Body of pancreas (tissue), 4 donors: ENCODE measurements around the gene HBG2. TPM values are rescaled to one million over a fixed set of nuclear protein-coding genes. Genes with fewer than 3 reads are reported as not detected.

Source experiments
- ATAC-seq: fragments of 150-250 bp; one replicate; pipeline ENCODE4 v1.9.1; 2016
- DNase-seq, 4 donors: peaks; one replicate each; pipeline ENCODE4 v3.0.0-alpha.2; 2019
- H3K27ac ChIP-seq, 4 donors: fragments of 200-600 bp; sonication (generic); 1 replicate in 3 of 4; 2 replicates in 1 of 4; pipeline versions ENCODE4 v1.5.1 to v1.6.1; 2016 to 2019; ENCODE audit warnings: mild to moderate bottlenecking in 1 of 4, mixed read lengths in 1 of 4, moderate library complexity in 1 of 4
- H3K27me3 ChIP-seq, 2 donors: fragments of 200-600 bp; sonication (generic); one replicate each; pipeline ENCODE4 v1.6.0; 2016; ENCODE audit warnings: mild to moderate bottlenecking in 1 of 2
- H3K36me3 ChIP-seq, 2 donors: fragments of 200-600 bp; sonication (generic); replicated peaks in 1 of 2; 2 replicates each; pipeline ENCODE4 v1.5.1; 2016; ENCODE audit warnings: low read depth in 2 of 2; ENCODE audit not compliant: insufficient read depth in 1 of 2
- H3K4me1 ChIP-seq: fragments of 200-600 bp; sonication (generic); one replicate; pipeline ENCODE4 v1.6.0; 2016
- H3K4me3 ChIP-seq, 2 donors: fragments of 200-600 bp; sonication (generic); 1 replicate in 1 of 2; 2 replicates in 1 of 2; pipeline ENCODE4 v1.5.1; 2016 to 2019
- H3K9me3 ChIP-seq, 3 donors: fragments of 200-600 bp; sonication (generic); 1 replicate in 2 of 3; 2 replicates in 1 of 3; pipeline ENCODE4 v1.5.1; 2016
- POLR2A ChIP-seq, 3 donors: fragments of 450-650 bp; IDR thresholded peaks; one replicate each; pipeline ENCODE4 v1.6.1; 2016; ENCODE audit warnings: antibody characterized with exemption in 3 of 3, mild to moderate bottlenecking in 2 of 3
- WGBS, 2 donors: methylation state at CpG; one replicate each; pipeline ENCODE4 v1.1.5; 2017; 5-methylcytosine and 5-hydroxymethylcytosine counted together
- intact Hi-C: fragments of 100-400 bp; cut with DNase I; formaldehyde crosslinking; loops from one replicate; pipeline ENCODE4 v1.15.1; 2023
- total RNA-seq, 2 donors: library from RNA; depleted of rRNA; stranded (reverse); fragments of >200 nt; gene quantifications; one replicate each; pipeline ENCODE4 v1.1.0, GENCODE V29; 2016
- TF ChIP-seq, protein P1 (sequence below), 7 experiments: fragments of 450-650 bp in 4 of 7; fragments of 200-600 bp in 3 of 7; sonication (generic) in 3 of 7; IDR thresholded peaks; one replicate each; pipeline ENCODE4 v1.5.1; 2016 to 2019; ENCODE audit warnings: antibody characterized with exemption in 7 of 7

Gene HBG2
- total RNA-seq, 2 donors from 2014 or later: not detected

DNA sequence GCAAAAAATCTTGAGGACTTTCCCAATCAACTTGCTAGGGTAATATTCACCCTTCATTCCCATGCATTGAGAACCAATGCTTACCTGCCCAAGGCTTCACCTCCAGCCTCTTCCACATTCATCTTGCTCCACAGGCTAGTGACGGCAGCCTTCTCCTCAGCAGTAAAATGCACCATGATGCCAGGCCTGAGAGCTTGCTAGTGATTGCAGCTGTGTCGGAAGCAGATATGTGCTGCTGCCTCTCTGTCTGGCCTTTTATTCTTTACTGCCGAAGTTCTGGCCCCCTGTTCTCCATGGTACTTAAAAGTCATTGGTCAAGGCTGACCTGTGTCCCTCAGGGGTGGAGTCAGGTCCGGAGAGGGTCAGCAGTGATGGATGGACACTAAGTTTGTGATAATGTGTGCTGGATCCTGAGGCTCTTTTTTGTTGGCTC, 15.2 kb upstream of the HBG2 start, which contains the start of gene HBE1:
Gene HBE1, minus strand, starts transcription at position 231 of the 433 bp plus-strand sequence. Its CDS starts 55 bp downstream, at position 176.
- WGBS, 2 donors: 55 to 63% methylated on average over 4 of the region's 4 CpGs
- TF ChIP-seq, protein P1, sequence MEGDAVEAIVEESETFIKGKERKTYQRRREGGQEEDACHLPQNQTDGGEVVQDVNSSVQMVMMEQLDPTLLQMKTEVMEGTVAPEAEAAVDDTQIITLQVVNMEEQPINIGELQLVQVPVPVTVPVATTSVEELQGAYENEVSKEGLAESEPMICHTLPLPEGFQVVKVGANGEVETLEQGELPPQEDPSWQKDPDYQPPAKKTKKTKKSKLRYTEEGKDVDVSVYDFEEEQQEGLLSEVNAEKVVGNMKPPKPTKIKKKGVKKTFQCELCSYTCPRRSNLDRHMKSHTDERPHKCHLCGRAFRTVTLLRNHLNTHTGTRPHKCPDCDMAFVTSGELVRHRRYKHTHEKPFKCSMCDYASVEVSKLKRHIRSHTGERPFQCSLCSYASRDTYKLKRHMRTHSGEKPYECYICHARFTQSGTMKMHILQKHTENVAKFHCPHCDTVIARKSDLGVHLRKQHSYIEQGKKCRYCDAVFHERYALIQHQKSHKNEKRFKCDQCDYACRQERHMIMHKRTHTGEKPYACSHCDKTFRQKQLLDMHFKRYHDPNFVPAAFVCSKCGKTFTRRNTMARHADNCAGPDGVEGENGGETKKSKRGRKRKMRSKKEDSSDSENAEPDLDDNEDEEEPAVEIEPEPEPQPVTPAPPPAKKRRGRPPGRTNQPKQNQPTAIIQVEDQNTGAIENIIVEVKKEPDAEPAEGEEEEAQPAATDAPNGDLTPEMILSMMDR (IDR thresholded peaks at IDR 0.05): no peak
- no peak for TF ChIP-seq POLR2A (IDR thresholded peaks at IDR 0.05)
- Histone ChIP-seq H3K36me3 (no peaks in the 10 kb centered on the region), H3K27ac (no peak within 1 kb of the TSS), H3K9me3 (no peaks in the 10 kb centered on the region), H3K4me1 (no peaks in the 10 kb centered on the region), H3K4me3 (no peak within 1 kb of the TSS), H3K27me3 (no peaks in the 10 kb centered on the region)
- DNase-seq (no peak), ATAC-seq (no peak)
- intact Hi-C loops: no loop called here

DNA sequence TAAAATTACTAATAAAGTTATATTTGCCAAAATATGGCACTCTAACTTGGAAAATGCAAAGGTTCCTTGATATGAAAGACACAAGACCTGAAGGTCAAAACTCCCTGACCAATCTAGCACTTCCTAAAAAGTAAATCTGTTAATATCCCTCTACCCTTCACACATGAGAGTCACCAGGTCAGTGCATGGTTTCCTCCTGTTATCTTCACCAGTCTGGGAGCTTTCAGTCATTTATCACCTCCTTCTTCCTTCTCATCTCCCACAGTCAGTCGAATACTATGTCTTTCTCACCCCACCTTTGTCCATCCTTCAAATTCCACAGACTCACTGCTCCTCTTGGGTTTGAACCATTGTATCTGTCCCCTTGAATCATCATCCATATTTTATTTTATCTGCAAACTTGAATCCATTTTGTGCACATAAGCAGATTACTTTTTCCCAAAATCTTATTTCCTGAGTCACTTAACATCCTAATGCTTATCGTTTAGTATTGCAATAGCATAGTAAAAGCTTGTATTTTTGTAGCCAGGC, 12.5 kb upstream of the HBG2 start:
- no peak for DNase-seq
- Histone ChIP-seq H3K9me3 (no peaks in the 10 kb centered on the region), H3K4me1 (no peaks in the 10 kb centered on the region), H3K4me3 (no peak overlapping the region), H3K36me3 (no peaks in the 10 kb centered on the region), H3K27me3 (no peaks in the 10 kb centered on the region), H3K27ac (no peak overlapping the region)
- intact Hi-C loops: no loop called here
- ATAC-seq: no peak
- 64 to 72% methylated on average over 2 of the region's 2 CpGs for WGBS, 2 donors
- TF ChIP-seq, protein P1 (IDR thresholded peaks at IDR 0.05): no peak
- TF ChIP-seq POLR2A (IDR thresholded peaks at IDR 0.05): no peak

DNA sequence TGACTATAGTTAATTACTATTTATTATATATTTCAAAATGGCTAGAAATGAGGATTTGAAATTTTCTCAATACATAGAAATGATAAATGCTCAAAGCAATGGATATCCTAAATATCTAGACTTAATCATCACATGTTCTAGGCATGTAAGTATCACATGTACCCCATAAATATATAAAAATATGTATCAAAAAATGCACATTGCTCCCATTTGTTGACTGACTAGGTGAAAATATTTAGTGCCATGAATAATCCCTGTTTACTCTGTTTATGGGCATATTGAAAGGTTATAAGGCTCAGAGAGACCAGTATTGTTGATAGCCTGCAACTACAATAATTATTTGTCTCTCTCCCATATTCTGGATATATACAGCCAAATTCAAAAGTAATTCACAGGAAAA, 12.0 kb upstream of the HBG2 start:
- ATAC-seq (no peak), DNase-seq (no peak)
- Histone ChIP-seq H3K27me3 (no peaks in the 10 kb centered on the region), H3K27ac (no peak overlapping the region), H3K4me1 (no peaks in the 10 kb centered on the region), H3K36me3 (no peaks in the 10 kb centered on the region), H3K4me3 (no peak overlapping the region), H3K9me3 (no peaks in the 10 kb centered on the region)
- intact Hi-C loops: no loop called here
- TF ChIP-seq, protein P1 (IDR thresholded peaks at IDR 0.05): no peak
- no peak for TF ChIP-seq POLR2A (IDR thresholded peaks at IDR 0.05)

- ATAC-seq (no peak), DNase-seq (no peak)
- Histone ChIP-seq H3K9me3 (no peaks in the 10 kb centered on the region), H3K27me3 (no peaks in the 10 kb centered on the region), H3K4me1 (no peaks in the 10 kb centered on the region), H3K27ac (no peak overlapping the region), H3K4me3 (no peak overlapping the region), H3K36me3 (no peaks in the 10 kb centered on the region)
- 38 to 45% methylated on average over 2 of the region's 2 CpGs for WGBS, 2 donors
- TF ChIP-seq, protein P1 (IDR thresholded peaks at IDR 0.05): no peak
- TF ChIP-seq POLR2A (IDR thresholded peaks at IDR 0.05): no peak
- intact Hi-C loops: no loop called here
These were observed 11.3 kb upstream of the HBG2 start for GRCh38 chr11:5265832-5266231.

DNA sequence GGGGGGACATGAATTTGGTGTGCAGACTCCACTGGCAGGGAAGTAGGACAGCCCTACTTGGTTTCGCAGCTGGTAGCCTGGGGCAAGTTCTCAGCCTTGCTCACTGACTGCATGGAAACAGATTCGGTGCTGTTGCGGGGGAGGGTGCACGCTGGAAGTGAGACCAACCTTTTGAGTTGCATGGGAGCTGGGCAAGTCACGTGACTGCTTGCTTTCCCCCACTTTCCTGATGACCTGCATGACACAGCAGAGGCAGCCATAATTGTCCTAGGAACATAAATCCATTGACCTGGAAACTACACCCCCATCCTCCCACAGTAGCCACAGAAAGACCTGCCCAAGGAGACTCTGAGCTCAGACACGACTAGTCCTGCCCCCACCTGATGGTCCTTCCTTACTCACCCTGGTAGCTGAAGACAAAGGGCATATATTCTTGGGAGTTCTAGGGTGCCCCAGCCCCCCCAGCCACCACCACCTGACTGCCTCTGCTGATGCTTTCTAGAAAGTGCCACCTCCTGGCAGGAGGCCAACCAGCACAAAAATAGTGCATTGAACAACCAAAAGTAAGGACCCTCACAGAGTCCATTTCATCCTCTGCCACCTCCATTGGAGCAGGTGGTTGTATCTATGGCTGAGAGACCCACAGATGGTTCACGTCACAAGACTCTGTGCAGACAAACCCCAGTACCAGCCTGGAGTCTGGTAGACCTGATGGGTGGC, 4.1 kb upstream of the HBG2 start:
- H3K4me1 ChIP-seq: no peaks in the 10 kb centered on the region
- 75% methylated on average over 7 of the region's 7 CpGs for WGBS, 2 donors
- intact Hi-C loops: no loop called here
- H3K27ac ChIP-seq: no peak overlapping the region
- no peaks in the 10 kb centered on the region for H3K27me3 ChIP-seq
- H3K9me3 ChIP-seq: no peaks in the 10 kb centered on the region
- ATAC-seq (no peak), DNase-seq (no peak)
- H3K4me3 ChIP-seq: no peak overlapping the region
- TF ChIP-seq, protein P1 (IDR thresholded peaks at IDR 0.05): no peak
- no peak for TF ChIP-seq POLR2A (IDR thresholded peaks at IDR 0.05)
- H3K36me3 ChIP-seq: no peaks in the 10 kb centered on the region
